Glutamatergic neuron (in vitro differentiated cells): ENCODE data around the gene RAB35. TPM values are rescaled to one million over a fixed set of nuclear protein-coding genes. Genes with fewer than 3 reads are reported as not detected.

Source experiments
- DNase-seq: peaks from one replicate; pipeline ENCODE4 v3.0.0; 2022
- H3K27ac Mint-ChIP-seq: one replicate; pipeline ENCODE4 v1.8.0; 2020; ENCODE audit warnings: mild to moderate bottlenecking, mixed read lengths, inconsistent platforms; ENCODE audit not compliant: unreplicated experiment
- H3K27me3 Mint-ChIP-seq: one replicate; pipeline ENCODE4 v1.8.0; 2020; ENCODE audit warnings: mild to moderate bottlenecking, moderate library complexity, mixed read lengths, inconsistent platforms; ENCODE audit not compliant: unreplicated experiment
- H3K36me3 Mint-ChIP-seq: one replicate; pipeline ENCODE4 v1.8.0; 2020; ENCODE audit warnings: mild to moderate bottlenecking, mixed read lengths, inconsistent platforms; ENCODE audit not compliant: unreplicated experiment
- H3K4me1 Mint-ChIP-seq: one replicate; pipeline ENCODE4 v1.8.0; 2020; ENCODE audit warnings: mild to moderate bottlenecking, low read depth, mixed read lengths, inconsistent platforms; ENCODE audit not compliant: unreplicated experiment
- H3K4me3 Mint-ChIP-seq: one replicate; pipeline ENCODE4 v1.8.0; 2020; ENCODE audit warnings: mild to moderate bottlenecking, mixed read lengths, inconsistent platforms; ENCODE audit not compliant: unreplicated experiment
- H3K9me3 Mint-ChIP-seq: one replicate; pipeline ENCODE4 v1.8.0; 2020; ENCODE audit warnings: mild to moderate bottlenecking, moderate library complexity, mixed read lengths, inconsistent platforms; ENCODE audit not compliant: unreplicated experiment
- total RNA-seq: library from RNA; stranded (reverse); fragmentation: NEBNext Ultra II Directional; extraction: Animal tissue kit (Norgen Biotek cat#: 25700); gene quantifications from one replicate; pipeline ENCODE4 v1.2.1, GENCODE V29; 2021; ENCODE audit not compliant: unreplicated experiment
- TF ChIP-seq, protein P1 (sequence below): fragments of 200-600 bp; sonication (generic); IDR thresholded peaks from one replicate; pipeline ENCODE4 v1.5.0; 2021; ENCODE audit not compliant: partially characterized antibody, unreplicated experiment

RAB35 gene
- total RNA-seq, 1 donor from 2014 or later = 57.2 TPM

- DNase-seq = no peak
- TF ChIP-seq, protein P1, sequence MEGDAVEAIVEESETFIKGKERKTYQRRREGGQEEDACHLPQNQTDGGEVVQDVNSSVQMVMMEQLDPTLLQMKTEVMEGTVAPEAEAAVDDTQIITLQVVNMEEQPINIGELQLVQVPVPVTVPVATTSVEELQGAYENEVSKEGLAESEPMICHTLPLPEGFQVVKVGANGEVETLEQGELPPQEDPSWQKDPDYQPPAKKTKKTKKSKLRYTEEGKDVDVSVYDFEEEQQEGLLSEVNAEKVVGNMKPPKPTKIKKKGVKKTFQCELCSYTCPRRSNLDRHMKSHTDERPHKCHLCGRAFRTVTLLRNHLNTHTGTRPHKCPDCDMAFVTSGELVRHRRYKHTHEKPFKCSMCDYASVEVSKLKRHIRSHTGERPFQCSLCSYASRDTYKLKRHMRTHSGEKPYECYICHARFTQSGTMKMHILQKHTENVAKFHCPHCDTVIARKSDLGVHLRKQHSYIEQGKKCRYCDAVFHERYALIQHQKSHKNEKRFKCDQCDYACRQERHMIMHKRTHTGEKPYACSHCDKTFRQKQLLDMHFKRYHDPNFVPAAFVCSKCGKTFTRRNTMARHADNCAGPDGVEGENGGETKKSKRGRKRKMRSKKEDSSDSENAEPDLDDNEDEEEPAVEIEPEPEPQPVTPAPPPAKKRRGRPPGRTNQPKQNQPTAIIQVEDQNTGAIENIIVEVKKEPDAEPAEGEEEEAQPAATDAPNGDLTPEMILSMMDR = no peak
- Mint-ChIP-seq H3K27ac (no peak overlapping the region), H3K4me1 (no peaks in the 10 kb centered on the region), H3K27me3 (peaks cover 3% of the 10 kb centered on the region), H3K36me3 (peaks cover 3% of the 10 kb centered on the region), H3K4me3 (no peak overlapping the region), H3K9me3 (no peaks in the 10 kb centered on the region)
Measured at GRCh38 chr12:120148011-120148410, 31.5 kb upstream of the RAB35 start.

DNA sequence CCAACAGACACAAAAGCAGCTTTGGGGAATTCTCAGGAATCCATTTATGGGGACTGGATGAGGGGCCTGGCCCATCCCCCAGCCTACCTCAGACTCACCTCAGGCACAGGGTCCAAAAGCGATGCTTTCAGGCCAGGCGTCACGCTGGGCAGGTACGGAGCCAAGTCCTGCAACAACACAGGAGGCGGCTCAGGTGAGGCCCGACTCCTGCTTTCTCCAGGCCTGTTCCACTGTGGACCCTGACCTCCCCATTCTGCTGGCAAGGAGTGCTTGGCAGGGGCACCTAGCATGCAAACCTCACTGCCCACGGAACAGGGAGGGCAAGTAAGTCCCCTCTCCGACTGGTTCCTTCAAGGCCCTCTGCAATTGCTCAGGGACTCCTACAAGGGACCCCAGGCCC is 28.6 kb upstream of the RAB35 start:
- no peak overlapping the region for H3K4me3 Mint-ChIP-seq
- TF ChIP-seq, protein P1 = no peak
- peaks cover 4% of the 10 kb centered on the region for H3K9me3 Mint-ChIP-seq
- peaks cover 1% of the 10 kb centered on the region for H3K4me1 Mint-ChIP-seq
- no peak overlapping the region for H3K27ac Mint-ChIP-seq
- DNase-seq = no peak
- H3K27me3 Mint-ChIP-seq = peaks cover 2% of the 10 kb centered on the region
- peaks cover 3% of the 10 kb centered on the region for H3K36me3 Mint-ChIP-seq

DNA sequence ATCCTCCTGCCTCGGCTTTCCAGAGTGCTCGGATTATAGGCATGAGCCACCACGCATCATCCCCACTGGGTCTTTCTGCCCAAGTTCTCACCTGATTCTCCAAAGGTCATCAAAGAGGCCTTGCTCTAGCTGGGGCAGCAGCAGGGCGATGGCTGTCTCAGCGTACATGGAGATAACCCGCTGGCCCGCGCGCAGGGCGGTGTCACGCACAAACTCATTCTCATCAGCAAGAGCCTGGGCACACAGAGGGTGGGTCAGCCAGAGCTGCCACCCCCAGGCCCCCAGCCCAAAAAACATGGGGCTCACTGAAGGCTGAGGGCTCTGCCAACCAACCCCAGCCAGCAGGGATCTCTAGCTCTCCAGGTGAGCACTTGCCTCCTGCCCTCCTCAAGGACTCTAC is 27.7 kb upstream of the RAB35 start:
- H3K4me3 Mint-ChIP-seq = no peak overlapping the region
- H3K27ac Mint-ChIP-seq = no peak overlapping the region
- TF ChIP-seq, protein P1 = no peak
- DNase-seq = no peak
- peaks cover 4% of the 10 kb centered on the region for H3K9me3 Mint-ChIP-seq
- H3K27me3 Mint-ChIP-seq = peaks cover 5% of the 10 kb centered on the region
- peaks cover 3% of the 10 kb centered on the region for H3K36me3 Mint-ChIP-seq
- peaks cover 5% of the 10 kb centered on the region for H3K4me1 Mint-ChIP-seq

- Mint-ChIP-seq H3K27ac (no peak overlapping the region), H3K36me3 (no peaks in the 10 kb centered on the region), H3K27me3 (peaks cover 5% of the 10 kb centered on the region), H3K4me1 (peaks cover 5% of the 10 kb centered on the region), H3K4me3 (no peak overlapping the region), H3K9me3 (peaks cover 6% of the 10 kb centered on the region)
- no peak for DNase-seq
- TF ChIP-seq, protein P1 = no peak
Measured at GRCh38 chr12:120142231-120142877, 25.8 kb upstream of the RAB35 start.

GRCh38 chr12:120141336-120141735 is 24.8 kb upstream of the RAB35 start:
- H3K36me3 Mint-ChIP-seq = no peaks in the 10 kb centered on the region
- H3K27ac Mint-ChIP-seq = no peak overlapping the region
- TF ChIP-seq, protein P1 = no peak
- H3K4me1 Mint-ChIP-seq = peaks cover 5% of the 10 kb centered on the region
- peaks cover 5% of the 10 kb centered on the region for H3K27me3 Mint-ChIP-seq
- no peak overlapping the region for H3K4me3 Mint-ChIP-seq
- no peak for DNase-seq
- peaks cover 6% of the 10 kb centered on the region for H3K9me3 Mint-ChIP-seq
